HG02981 (cell line): ENCODE measurements around the gene SEC24D.

Experiments used
- ATAC-seq: cut with Tn5 transposase; IDR thresholded peaks from one replicate; pipeline ENCODE4 v1.9.1; 2021; ENCODE audit warnings: mild to moderate bottlenecking, moderate library complexity; ENCODE audit not compliant: unreplicated experiment

The SEC24D gene

GRCh38 chr4:118843237-118843636 lies 7.3 kb upstream of the SEC24D start:
- ATAC-seq = no peak

DNA sequence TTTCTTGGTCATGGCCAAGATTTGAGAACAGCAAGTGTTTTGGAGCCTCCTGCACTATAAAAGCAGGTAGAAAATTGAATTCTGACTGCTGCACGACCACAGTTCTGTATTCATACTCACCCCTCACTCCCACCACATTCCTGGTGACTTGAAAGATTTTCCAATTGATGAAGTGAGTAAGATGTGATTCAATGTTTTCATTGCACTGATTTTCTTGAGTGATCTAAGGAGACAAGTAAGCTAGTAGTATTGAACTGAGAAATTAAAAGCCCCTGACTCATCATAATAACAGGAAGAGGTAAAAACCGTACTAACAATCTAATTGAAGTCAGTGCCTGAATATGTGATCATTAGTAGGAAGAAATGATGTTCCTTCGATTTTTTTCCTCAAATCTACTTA lies 6.1 kb upstream of the SEC24D start:
- ATAC-seq = no peak

DNA sequence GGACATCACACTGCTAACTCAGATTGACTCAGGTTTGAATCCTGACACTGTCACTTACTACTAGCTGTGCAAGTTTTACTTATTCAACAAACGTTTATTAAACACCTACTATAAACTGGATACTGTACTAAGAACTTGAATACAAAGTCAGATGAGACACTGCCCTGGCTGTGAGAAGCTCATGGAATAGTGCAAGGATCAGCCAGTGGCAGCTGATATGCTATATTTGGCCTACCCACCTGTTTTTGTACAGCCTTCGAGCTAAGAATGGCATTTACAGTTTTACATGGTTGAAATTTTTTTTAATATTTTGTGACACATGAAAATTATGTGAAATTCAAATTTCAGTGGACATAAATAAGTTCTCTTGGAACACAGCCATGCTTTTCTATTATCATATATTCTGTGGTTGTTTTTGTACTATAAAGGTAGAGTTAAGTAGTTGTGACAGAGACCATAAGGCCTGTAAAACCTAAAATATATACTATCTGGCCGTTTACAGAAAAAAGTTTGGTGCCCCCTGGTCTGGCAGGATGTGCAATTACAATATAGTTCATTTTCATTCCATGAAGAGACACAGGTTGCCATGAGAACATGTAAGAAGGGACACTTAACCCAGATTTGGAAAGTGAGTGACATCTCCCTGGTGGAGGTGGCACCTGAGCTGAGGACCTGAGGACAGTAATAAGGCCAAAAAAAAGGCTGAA lies 3.4 kb upstream of the SEC24D start:
- ATAC-seq = no peak

DNA sequence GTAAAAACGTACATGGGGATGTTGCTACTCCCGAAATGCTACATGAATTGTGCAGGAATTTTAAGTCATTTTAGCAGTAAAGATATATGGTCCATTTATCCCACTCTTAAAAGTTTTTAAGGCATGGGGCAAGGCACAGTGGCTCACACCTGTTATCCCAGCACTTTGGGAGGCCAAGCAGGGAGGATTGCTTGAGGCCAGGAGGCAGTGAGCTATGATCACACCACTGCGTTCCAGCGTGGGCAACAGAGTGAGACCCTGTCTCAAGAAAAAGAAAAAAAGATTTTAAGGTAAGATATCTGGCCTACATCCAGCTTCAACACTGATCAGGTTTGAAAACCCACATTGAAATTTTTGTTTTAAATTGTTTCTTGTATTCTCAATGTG lies 1.2 kb upstream of the SEC24D start:
- ATAC-seq = no peak

- ATAC-seq = peak; percentile 35
Observed at GRCh38 chr4:118836301-118837120, 585 bp upstream of the SEC24D start.

GRCh38 chr4:118834960-118835569 lies 861 bp downstream of the SEC24D start:
- ATAC-seq = peak; percentile 69

DNA sequence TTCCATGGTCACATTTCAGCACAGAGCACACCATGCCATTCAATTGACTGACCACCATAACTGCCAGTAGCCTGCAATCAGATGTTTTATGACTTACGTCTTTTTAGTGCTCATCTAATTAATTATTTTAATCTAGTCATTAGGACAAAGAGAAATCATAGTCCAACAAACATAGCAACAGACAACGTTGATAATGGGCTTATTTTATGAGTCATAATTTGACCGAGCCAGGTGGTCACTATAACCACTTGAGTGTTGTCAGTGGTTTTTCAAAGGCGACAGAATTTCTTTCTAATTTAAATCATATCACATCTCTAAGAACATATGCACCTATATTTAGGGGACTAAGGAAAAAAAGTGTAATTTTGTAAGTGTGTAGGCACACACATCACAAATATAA lies 1.9 kb downstream of the SEC24D start:
- no peak for ATAC-seq

DNA sequence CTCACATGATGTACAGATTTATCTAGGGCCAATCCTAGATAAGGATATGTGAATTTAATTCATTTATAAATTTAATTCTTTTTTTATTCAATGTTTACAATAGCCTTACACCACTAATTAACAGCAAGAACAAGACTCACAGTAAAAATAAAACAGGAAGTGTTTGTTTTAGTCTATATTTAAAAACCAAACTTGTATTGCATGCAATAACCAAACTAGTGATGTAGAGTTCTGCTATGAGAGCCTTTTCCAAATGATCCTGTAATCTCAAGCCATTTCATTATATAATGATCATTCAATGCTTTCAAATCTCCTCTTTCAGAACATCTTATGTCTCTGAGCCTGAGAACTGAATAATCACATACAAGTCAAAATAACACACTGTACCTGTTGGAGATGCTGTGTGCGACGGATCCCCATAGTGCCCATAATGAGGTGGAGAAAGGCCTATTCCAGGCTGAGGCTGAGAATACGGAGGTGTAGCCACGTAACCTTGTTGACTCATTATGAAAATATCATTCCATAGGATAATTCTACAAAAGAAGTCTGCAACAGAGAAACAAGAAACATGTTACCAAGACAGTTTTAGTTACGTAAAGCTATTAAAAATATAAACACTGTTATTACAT lies 2.6 kb downstream of the SEC24D start:
- no peak for ATAC-seq

- ATAC-seq = no peak
Observed at GRCh38 chr4:118829107-118829506, 6.8 kb downstream of the SEC24D start.

- ATAC-seq = no peak
Observed at GRCh38 chr4:118826723-118827444, 9.0 kb downstream of the SEC24D start.

DNA sequence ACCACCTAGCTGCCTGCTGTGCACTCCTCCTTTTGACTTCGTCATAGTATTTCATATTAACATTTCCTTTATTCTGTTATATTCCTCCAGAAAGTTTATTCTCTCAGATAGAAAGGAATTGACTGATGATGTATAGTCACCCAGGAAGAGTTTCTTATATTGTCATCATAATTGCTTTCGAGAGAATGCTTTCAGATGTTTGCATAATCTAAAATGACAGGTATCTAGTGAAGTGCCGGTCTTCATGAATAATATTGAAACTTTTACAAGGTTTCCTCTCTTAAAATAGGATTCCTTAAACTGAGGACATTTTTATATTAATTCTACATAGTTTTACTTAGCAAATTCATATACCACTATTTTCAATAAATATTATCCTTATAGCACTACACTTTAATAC lies 10.1 kb downstream of the SEC24D start:
- peak; percentile 37 for ATAC-seq

DNA sequence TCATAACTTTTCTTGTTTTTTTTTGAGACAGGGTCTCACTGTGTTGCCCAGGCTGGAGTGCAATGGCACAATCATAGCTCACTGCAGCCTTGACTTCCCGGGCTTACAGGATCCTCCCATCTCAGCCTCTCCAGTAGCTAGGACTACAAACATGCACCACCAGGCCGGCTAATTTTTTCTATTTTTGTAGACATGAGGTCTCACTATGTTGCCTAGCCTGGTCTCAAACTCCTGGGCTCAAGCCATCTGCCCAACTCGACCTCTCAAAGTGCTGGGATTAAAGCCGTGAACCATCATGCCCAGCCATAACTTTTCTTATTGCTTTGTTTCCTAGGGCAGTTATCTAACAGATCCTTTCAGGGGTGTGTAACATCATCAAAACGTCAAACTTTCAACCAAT lies 11.8 kb downstream of the SEC24D start:
- no peak for ATAC-seq

- ATAC-seq = no peak
Observed at GRCh38 chr4:118823471-118823870, 12.5 kb downstream of the SEC24D start.

DNA sequence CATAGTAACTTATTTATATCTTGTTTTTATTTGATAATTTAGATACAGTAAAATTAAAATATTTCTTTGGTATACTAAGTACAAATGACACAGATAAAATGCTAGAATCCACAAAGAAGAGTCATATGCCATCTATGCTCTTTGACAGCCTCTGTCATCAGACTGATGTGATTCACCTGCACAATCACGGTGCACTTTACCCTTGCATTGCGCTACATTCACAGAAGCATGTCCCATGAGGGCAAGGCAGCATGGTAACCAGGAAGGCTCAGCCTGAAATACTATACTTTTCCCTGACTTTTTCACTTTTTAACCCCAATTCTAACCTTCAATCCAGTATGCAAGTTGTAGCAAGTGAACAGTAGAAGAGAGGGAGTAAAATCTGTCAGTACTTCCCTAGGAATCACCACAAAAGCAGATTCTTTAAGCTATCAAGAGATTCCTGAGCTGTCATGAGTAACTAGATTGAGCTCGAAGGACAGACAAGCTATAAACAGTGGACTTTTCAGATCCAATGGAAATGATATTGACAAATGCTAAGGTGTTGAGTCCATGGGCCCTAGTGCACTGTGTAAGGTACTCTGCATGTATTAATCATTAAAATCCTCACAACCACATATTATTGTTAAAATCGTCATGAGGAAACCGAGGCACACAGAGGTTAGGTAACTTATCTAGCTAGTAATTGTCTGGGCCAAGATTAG lies 14.2 kb downstream of the SEC24D start:
- no peak for ATAC-seq

GRCh38 chr4:118817178-118817930 lies 18.6 kb downstream of the SEC24D start:
- no peak for ATAC-seq

GRCh38 chr4:118816538-118817177 lies 19.3 kb downstream of the SEC24D start:
- ATAC-seq = no peak

DNA sequence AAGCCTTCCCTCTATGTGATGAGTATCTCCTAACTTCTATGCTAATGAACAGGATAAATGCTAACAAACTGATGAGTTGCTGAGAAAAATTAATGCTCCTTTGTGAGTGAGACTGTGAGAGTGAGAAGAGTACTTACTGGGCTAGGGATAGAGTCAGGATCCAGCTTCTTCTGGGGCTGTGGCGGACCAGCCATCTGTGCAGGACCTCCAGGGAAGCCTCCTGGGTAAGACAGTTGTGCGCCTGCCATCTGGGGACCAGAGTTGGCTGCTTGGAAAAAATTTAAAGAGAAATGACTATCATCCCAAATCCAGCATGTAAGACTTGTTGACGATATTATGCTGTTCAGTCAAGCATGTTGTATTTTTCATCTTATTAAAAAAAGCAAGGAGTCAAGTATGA lies 21.0 kb downstream of the SEC24D start:
- no peak for ATAC-seq

DNA sequence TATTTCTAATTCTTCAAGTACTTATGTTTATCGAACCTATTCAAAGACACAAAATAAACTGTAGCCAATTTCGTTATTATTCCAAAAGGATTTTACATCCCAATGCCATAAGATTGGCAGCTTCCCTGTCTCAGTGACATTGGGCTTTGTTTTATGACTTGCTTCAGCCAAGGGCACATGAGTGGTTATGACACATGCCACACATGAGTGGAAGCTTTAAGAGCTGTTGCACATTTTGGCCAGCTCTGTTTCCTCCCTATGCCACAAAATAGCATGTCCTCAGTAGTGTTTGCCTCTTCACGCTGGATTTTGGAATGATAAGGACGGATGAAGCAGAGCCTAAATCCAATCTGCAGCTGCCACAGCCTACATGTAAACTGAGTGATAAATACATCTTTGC lies 21.9 kb downstream of the SEC24D start:
- no peak for ATAC-seq

- no peak for ATAC-seq
Observed at GRCh38 chr4:118813561-118813960, 22.4 kb downstream of the SEC24D start.
